UCSD-AML1 (cell line): Measurements from ENCODE around the gene TMEM132C.

Experiments used
- DNase-seq: peaks from one replicate; lab custom pipeline; 2025; ENCODE audit not compliant: unreplicated experiment; lab: John Stamatoyannopoulos, UW

TMEM132C gene

GRCh38 chr12:128644664-128645296 lies 377.8 kb downstream of the TMEM132C start:
- DNase-seq = peak; percentile 14

GRCh38 chr12:128649902-128650301 lies 382.9 kb downstream of the TMEM132C start:
- DNase-seq = no peak

- no peak for DNase-seq
These were observed 385.3 kb downstream of the TMEM132C start for GRCh38 chr12:128652136-128652751.

- no peak for DNase-seq
These were observed 387.5 kb downstream of the TMEM132C start for GRCh38 chr12:128654468-128654867.

GRCh38 chr12:128657378-128657777 lies 390.4 kb downstream of the TMEM132C start:
- DNase-seq = no peak

- no peak for DNase-seq
These were observed 393.7 kb downstream of the TMEM132C start for GRCh38 chr12:128660532-128661225.

- DNase-seq = no peak
These were observed 394.2 kb downstream of the TMEM132C start for GRCh38 chr12:128661226-128661569.

GRCh38 chr12:128662101-128662500 lies 395.1 kb downstream of the TMEM132C start:
- no peak for DNase-seq

- DNase-seq = no peak
These were observed 397.5 kb downstream of the TMEM132C start for GRCh38 chr12:128664501-128664900.

- DNase-seq = no peak
These were observed 400.2 kb downstream of the TMEM132C start for GRCh38 chr12:128667193-128667592.

GRCh38 chr12:128671528-128672042 lies 404.6 kb downstream of the TMEM132C start:
- no peak for DNase-seq

- DNase-seq = no peak
These were observed 405.5 kb downstream of the TMEM132C start for GRCh38 chr12:128672428-128672827.

GRCh38 chr12:128672893-128673292 lies 405.9 kb downstream of the TMEM132C start:
- no peak for DNase-seq

GRCh38 chr12:128675576-128675975 lies 408.6 kb downstream of the TMEM132C start:
- DNase-seq = no peak

GRCh38 chr12:128680555-128680954 lies 413.6 kb downstream of the TMEM132C start:
- DNase-seq = no peak

GRCh38 chr12:128682548-128683275 lies 415.7 kb downstream of the TMEM132C start:
- DNase-seq = no peak

GRCh38 chr12:128684352-128684751 lies 417.4 kb downstream of the TMEM132C start:
- no peak for DNase-seq

GRCh38 chr12:128685903-128686475 lies 419.0 kb downstream of the TMEM132C start:
- DNase-seq = no peak

GRCh38 chr12:128687851-128688250 lies 420.9 kb downstream of the TMEM132C start:
- no peak for DNase-seq

- no peak for DNase-seq
These were observed 423.7 kb downstream of the TMEM132C start for GRCh38 chr12:128690641-128691040.

GRCh38 chr12:128693115-128693514 lies 426.1 kb downstream of the TMEM132C start:
- DNase-seq = no peak
